ENCODE results near the gene MTMR12.

MTMR12 gene, protein sequence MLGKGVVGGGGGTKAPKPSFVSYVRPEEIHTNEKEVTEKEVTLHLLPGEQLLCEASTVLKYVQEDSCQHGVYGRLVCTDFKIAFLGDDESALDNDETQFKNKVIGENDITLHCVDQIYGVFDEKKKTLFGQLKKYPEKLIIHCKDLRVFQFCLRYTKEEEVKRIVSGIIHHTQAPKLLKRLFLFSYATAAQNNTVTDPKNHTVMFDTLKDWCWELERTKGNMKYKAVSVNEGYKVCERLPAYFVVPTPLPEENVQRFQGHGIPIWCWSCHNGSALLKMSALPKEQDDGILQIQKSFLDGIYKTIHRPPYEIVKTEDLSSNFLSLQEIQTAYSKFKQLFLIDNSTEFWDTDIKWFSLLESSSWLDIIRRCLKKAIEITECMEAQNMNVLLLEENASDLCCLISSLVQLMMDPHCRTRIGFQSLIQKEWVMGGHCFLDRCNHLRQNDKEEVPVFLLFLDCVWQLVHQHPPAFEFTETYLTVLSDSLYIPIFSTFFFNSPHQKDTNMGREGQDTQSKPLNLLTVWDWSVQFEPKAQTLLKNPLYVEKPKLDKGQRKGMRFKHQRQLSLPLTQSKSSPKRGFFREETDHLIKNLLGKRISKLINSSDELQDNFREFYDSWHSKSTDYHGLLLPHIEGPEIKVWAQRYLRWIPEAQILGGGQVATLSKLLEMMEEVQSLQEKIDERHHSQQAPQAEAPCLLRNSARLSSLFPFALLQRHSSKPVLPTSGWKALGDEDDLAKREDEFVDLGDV

GRCh38 chr5:32312595-32313332 is at the start of gene MTMR12:
Gene MTMR12 (minus strand): TSS chr5:32312939. CDS start chr5:32312838, 101 bp downstream.
- DNase-seq (ENCODE audit: low read depth in 2 of 2) = peak; percentile 99 to 100

DNA sequence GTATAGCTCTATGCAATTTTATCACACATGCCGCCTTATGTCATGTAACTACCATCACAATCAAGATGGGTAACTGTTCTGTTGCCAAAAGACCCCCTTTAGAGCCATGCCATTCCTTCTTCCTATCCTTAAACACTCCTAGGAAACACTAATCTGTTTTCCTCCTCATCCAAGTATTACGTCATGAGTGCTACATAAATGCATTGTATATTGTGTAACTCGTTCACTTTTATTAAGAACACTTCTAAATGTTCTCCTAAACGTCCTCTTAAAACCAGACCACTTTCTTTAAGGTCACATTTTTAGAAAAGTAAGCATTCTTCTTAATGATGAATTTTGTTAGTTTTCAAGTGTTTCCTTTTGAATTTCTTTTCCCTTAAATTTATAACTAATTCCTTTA is 49.8 kb upstream of the MTMR12 start:
- DNase-seq (ENCODE audit: low read depth in 2 of 2) = no peak

- no peak for DNase-seq (ENCODE audit: low read depth in 2 of 2)
These were observed 48.2 kb upstream of the MTMR12 start for GRCh38 chr5:32360906-32361305.

GRCh38 chr5:32358611-32359010 is 45.9 kb upstream of the MTMR12 start:
- DNase-seq (ENCODE audit: low read depth in 2 of 2) = no peak

DNA sequence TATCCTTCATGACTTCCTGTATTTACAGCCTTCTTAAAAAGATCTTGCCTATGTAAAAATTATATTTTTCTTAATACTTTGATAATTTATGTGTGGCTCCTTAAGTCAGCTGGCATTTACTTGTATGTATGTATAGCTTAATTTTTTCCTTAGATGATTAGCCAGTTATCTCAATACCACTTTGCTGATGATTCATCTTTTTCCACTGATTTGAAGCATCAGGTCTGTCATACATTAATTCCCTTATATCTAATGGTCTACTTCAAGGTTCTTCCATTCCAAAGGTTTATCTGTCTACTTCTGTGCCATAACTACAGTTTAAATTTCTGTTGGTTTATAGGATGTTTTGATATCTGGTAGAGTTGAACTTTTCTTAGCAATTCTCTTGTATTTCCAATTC is 44.9 kb upstream of the MTMR12 start:
- no peak for DNase-seq (ENCODE audit: low read depth in 2 of 2)

- DNase-seq (ENCODE audit: low read depth in 2 of 2) = no peak
These were observed 42.9 kb upstream of the MTMR12 start for GRCh38 chr5:32355686-32356085.

- no peak for DNase-seq (ENCODE audit: low read depth in 2 of 2)
These were observed 40.7 kb upstream of the MTMR12 start for GRCh38 chr5:32353420-32353819.

DNA sequence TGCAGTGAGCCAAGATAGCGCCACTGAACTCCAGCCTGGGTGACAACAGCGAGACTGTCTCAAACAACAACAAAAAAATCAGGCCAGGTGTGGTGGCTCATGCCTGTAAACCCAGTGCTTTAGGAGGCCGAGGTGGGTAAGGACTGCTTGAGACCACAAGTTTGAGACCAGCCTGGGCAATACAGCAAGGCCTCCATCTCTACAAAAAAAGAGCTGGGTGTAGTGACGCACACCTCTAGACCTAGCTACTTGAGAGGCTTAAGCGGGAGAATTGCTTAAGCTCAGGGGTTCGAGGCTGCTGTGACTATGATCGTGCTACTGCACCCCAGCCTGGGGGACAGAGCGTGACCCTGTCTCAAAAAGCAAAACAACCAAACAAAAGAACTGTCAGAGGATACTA is 39.9 kb upstream of the MTMR12 start:
- no peak for DNase-seq (ENCODE audit: low read depth in 2 of 2)

DNA sequence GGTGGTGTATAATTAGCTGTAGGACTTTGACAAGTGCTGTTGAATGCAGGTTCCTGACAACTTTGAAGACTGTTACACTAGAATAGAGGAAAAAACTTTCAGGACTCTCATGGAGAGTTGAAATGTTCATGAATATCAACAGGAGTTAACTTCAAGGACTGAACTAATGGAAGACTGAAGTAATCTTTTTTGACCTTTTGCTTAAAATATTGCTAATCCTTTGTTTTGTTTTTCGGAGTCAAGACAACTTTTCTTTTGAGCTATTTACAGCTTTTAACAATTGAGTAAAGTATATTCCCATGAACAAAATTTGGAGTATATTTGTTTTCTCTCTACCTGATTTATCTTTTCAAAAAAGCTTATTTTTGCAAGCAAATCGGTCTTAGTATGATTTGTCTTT is 34.1 kb upstream of the MTMR12 start:
- no peak for DNase-seq (ENCODE audit: low read depth in 2 of 2)

DNA sequence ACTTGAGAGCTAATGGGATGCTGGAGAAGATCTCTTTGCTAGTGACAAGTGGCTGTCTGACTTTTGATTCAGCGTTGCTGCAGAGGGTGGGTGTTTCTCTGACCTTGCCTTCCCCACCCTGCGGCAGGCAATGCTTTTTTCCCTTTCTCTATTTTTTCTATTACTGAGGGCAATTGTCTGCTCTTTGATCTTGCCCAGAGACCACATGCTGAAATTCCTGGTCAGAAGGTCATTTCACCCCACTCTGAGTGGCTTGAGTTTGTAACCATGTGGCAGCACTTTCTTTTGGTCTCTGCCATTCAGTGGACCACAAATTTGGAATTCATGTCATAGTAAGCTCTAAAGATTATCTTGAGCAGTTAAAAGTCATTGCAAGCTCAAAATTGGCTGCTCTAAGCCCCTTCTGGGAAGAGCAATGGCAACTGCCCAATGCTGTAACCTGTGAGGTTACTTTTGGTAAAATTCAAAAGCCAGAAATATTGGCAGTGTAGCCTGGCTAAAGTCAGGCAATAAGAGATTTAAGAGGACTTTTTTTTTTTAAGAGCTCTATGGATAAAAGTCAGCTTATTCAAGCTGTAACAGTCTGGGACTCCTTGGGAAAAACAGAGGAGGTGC is 30.4 kb upstream of the MTMR12 start:
- DNase-seq (ENCODE audit: low read depth in 2 of 2) = no peak

- DNase-seq (ENCODE audit: low read depth in 2 of 2) = no peak
These were observed 29.9 kb upstream of the MTMR12 start for GRCh38 chr5:32342656-32343055.

DNA sequence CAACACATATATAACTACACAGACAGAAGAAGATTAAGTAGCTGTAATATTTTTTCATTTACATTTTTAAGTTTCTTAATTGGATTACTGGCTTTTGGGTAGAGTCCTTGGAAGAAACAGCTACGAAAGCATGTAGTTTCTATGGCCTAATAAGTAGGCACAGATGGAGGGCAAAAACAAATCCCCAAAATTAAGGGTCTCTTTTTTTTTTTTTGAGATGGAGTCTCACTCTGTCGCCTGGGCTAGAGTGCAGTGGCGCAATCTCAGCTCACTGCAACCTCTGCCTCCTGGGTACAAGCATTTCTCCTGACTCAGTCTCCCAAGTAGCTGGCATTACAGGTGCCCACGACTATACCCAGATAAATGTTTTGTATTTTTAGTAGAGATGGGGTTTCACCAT is 27.1 kb upstream of the MTMR12 start:
- DNase-seq (ENCODE audit: low read depth in 2 of 2) = no peak

- no peak for DNase-seq (ENCODE audit: low read depth in 2 of 2)
These were observed 26.5 kb upstream of the MTMR12 start for GRCh38 chr5:32339198-32339597.

DNA sequence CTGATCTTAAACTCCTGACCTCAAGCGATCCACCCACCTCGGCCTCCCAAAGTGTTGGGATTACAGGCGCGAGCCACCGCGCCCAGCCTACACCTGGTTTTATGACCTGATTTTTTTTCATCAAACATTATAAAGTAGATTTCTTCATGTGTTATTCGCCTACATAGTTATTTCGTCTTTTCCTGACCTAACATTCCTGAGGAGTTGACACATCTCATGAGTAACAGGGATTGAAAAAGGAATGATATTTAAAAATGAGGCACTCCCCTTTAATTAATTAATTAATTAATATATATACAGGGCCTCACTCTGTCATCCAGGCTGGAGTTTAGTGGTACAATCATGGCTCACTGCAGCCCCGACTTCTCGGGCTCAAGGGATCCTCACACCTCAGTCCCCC is 20.2 kb upstream of the MTMR12 start:
- DNase-seq (ENCODE audit: low read depth in 2 of 2) = no peak

- no peak for DNase-seq (ENCODE audit: low read depth in 2 of 2)
These were observed 19.6 kb upstream of the MTMR12 start for GRCh38 chr5:32332361-32332760.

DNA sequence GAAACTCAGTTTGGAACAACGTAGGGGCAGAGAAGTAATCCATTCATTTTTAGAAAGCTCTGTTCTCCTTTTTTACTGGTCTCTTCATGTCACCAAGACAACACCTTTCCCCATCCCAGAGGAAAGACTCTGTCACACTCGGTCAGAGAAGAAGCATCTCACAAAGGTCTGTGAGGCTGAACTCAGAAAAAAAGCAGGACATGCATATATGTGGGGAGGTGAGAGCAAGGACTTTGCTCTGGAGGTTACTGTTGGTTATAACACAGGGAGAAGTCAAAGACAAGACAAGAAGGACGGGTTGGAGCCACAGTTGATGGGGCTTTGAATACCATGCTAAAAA is 19.2 kb upstream of the MTMR12 start:
- DNase-seq (ENCODE audit: low read depth in 2 of 2) = no peak

GRCh38 chr5:32331217-32331934 is 18.6 kb upstream of the MTMR12 start:
- no peak for DNase-seq (ENCODE audit: low read depth in 2 of 2)

DNA sequence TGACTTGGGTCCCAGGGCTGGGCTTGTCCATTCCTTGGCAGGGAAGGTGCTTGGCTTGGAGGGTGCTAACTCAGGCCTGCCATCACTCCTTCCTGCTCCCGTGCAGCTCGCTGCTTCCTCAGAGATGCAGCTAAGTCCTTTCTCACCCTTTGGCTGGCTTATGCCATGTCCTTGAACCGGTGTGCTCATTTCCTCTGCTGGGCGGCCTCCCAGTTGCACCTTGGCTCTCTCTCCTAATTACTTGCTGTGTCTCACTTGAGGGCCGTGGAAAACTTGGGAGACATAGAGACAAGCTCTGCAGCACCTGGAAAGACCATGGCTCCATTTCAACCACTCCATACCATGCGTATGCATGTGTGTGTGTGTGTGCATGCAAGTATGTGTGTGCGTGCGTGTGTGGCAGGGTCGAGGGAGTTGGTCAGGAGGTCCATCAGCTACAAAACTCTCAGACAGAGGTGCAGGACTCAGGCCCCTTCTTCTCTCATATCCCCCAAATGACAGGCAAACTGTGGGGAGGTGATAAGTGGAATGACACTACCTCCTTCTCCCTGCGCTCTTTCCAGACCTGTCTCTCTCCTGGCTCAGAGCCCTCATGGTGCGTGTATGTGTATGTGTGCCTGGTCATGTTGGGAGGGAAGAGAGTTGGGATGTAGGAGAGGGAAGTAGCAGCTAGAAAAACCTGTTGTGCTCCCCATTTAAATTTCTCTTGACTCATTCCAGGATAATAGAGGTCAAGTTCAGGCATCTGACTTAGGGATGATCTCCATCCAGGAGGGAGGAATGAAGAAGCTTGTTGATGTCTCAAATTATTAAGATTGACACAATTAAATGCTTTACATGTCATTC is 17.6 kb upstream of the MTMR12 start:
- DNase-seq (ENCODE audit: low read depth in 2 of 2) = no peak

DNA sequence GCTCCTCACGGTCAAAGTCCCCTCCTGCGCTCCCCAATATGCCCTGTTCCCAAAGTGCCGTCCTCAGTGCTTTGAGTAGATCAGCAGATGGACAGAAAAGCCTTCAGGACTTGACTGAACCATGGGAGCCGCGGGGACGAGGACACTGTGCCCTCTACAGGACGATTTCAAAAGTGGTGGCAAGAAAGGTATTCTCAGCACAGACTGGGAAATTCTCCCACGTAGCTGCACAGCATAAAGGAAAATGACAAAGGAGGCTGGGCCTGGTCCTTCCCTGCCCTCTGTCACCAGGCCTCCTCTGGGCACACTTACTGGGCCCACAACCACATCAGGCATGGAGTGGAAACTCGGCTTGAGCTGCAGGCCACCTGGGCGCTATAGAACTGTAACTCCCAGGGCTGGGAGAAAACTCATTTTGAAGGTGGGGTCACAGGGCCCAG is 16.7 kb upstream of the MTMR12 start:
- DNase-seq (ENCODE audit: low read depth in 2 of 2) = peak; percentile 28 to 36

GRCh38 chr5:32326216-32326772 is 13.6 kb upstream of the MTMR12 start:
- no peak for DNase-seq (ENCODE audit: low read depth in 2 of 2)
